IMR-90 (cell line): ENCODE data around the gene ISG20. TPM values are rescaled to one million over a fixed set of nuclear protein-coding genes. Genes with fewer than 3 reads are reported as not detected.

Source experiments
- ATAC-seq: fragments of 200-7000 bp; cut with Tn5 transposase; 2 replicates; pipeline ENCODE4 v1.9.1; 2020; ENCODE audit warnings: low read depth, mild to moderate bottlenecking, moderate library complexity
- BruUV-seq: library from RNA; stranded (reverse); fragments of 400-500 nt; replicated peaks from 2 replicates; lab custom pipeline; 2021; lab: Mats Ljungman, UMichigan
- CTCF ChIA-PET: fragments of 300-600 bp; formaldehyde crosslinking; extraction: SDS; loops from one replicate; lab custom pipeline; 2021; ENCODE audit warnings: antibody characterized with exemption; lab: Yijun Ruan, JAX
- POLR2A ChIA-PET: fragments of 300-600 bp; sonication (Branson Sonifier 250); formaldehyde crosslinking; loops from one replicate; lab custom pipeline; 2022; ENCODE audit warnings: antibody characterized with exemption; ENCODE audit not compliant: unreplicated experiment; lab: Charles Lee
- DNase-seq: peaks from one replicate; pipeline ENCODE4 v3.0.0; 2013
- H2AFZ ChIP-seq: replicated peaks from 2 replicates; pipeline ENCODE3; 2013; ENCODE audit warnings: low read length, mild to moderate bottlenecking; ENCODE audit not compliant: poor library complexity
- H2AK5ac ChIP-seq: 2 replicates; pipeline ENCODE4 v1.6.1; 2013; ENCODE audit warnings: low read depth, low read length, inconsistent platforms
- H2AK9ac ChIP-seq: replicated peaks from 2 replicates; pipeline ENCODE3; 2013; ENCODE audit warnings: mild to moderate bottlenecking, low read depth, low read length, moderate library complexity; ENCODE audit not compliant: poor library complexity
- H2BK120ac ChIP-seq: 2 replicates; pipeline ENCODE4 v1.6.1; 2013; ENCODE audit warnings: low read depth, low read length, inconsistent platforms
- H2BK15ac ChIP-seq: 3 replicates; pipeline ENCODE4 v1.6.1; 2013; ENCODE audit warnings: low read depth, low read length, inconsistent platforms
- H2BK20ac ChIP-seq: 2 replicates; pipeline ENCODE4 v1.6.1; 2013; ENCODE audit warnings: low read depth, mild to moderate bottlenecking, inconsistent platforms, low read length, moderate library complexity
- H2BK5ac ChIP-seq: 2 replicates; pipeline ENCODE4 v1.6.1; 2013; ENCODE audit warnings: mild to moderate bottlenecking, low read depth, low read length, inconsistent platforms; ENCODE audit not compliant: poor library complexity, severe bottlenecking
- H3K14ac ChIP-seq: replicated peaks from 2 replicates; pipeline ENCODE4 v1.6.1; 2013; ENCODE audit warnings: low read depth, low read length, inconsistent platforms
- H3K18ac ChIP-seq: 2 replicates; pipeline ENCODE4 v1.6.1; 2013; ENCODE audit warnings: low read depth, low read length, control low read depth
- H3K23ac ChIP-seq: 2 replicates; pipeline ENCODE4 v1.6.1; 2013; ENCODE audit warnings: low read depth, low read length, inconsistent platforms
- H3K27ac ChIP-seq: 2 replicates; pipeline ENCODE4 v1.5.1; 2013; ENCODE audit warnings: mild to moderate bottlenecking, control low read depth, low read length; ENCODE audit not compliant: insufficient read depth
- H3K27me3 ChIP-seq: 2 replicates; pipeline ENCODE4 v1.6.1; 2013; ENCODE audit warnings: low read length; ENCODE audit not compliant: control insufficient read depth, insufficient read depth
- H3K36me3 ChIP-seq: 2 replicates; pipeline ENCODE4 v1.6.1; 2013; ENCODE audit warnings: low read length, mixed read lengths; ENCODE audit not compliant: control insufficient read depth, insufficient read depth
- H3K4ac ChIP-seq: 2 replicates; pipeline ENCODE4 v1.6.1; 2013; ENCODE audit warnings: low read depth, low read length, inconsistent platforms
- H3K4me1 ChIP-seq: 2 replicates; pipeline ENCODE4 v1.6.1; 2013; ENCODE audit warnings: low read length, mixed read lengths; ENCODE audit not compliant: control insufficient read depth, insufficient read depth
- H3K4me2 ChIP-seq: 2 replicates; pipeline ENCODE4 v1.6.1; 2013; ENCODE audit warnings: low read depth, mild to moderate bottlenecking, control low read depth, low read length, moderate library complexity
- H3K4me3 ChIP-seq: 2 replicates; pipeline ENCODE4 v1.5.1; 2013; ENCODE audit warnings: low read depth, mild to moderate bottlenecking, control low read depth, low read length, moderate library complexity; ENCODE audit not compliant: insufficient read depth
- H3K56ac ChIP-seq: 2 replicates; pipeline ENCODE4 v1.6.1; 2013; ENCODE audit warnings: low read length, inconsistent platforms; ENCODE audit not compliant: insufficient read depth; ENCODE audit errors: extremely low read depth
- H3K79me1 ChIP-seq, 2 experiments: 2 replicates each; pipeline ENCODE4 v1.6.1; 2013; ENCODE audit warnings: low read length in 2 of 2, inconsistent platforms in 1 of 2, low read depth in 1 of 2
- H3K9ac ChIP-seq: 2 replicates; pipeline ENCODE4 v1.6.1; 2013; ENCODE audit warnings: low read depth, low read length, control low read depth
- H3K9me1 ChIP-seq: 2 replicates; pipeline ENCODE4 v1.6.1; 2013; ENCODE audit warnings: low read length, inconsistent platforms; ENCODE audit not compliant: insufficient read depth
- H3K9me3 ChIP-seq: 2 replicates; pipeline ENCODE4 v1.6.1; 2013; ENCODE audit warnings: low read length; ENCODE audit not compliant: control insufficient read depth, insufficient read depth
- H4K20me1 ChIP-seq: 2 replicates; pipeline ENCODE4 v1.6.1; 2013; ENCODE audit warnings: low read length, inconsistent platforms; ENCODE audit not compliant: insufficient read depth
- H4K5ac ChIP-seq: 2 replicates; pipeline ENCODE4 v1.6.1; 2013; ENCODE audit warnings: mild to moderate bottlenecking, low read depth, low read length, control low read depth
- H4K8ac ChIP-seq, 2 experiments: 2 replicates each; pipeline ENCODE4 v1.6.1; 2013; ENCODE audit warnings: low read depth in 2 of 2, low read length in 2 of 2, control low read depth in 1 of 2, inconsistent platforms in 1 of 2
- H4K91ac ChIP-seq: 2 replicates; pipeline ENCODE4 v1.6.1; 2013; ENCODE audit warnings: low read depth, low read length, inconsistent platforms; ENCODE audit not compliant: insufficient read depth
- BHLHE40 ChIP-seq: fragments of 150-350 bp; IDR thresholded peaks from 2 replicates; pipeline ENCODE4 v1.6.1; 2016; ENCODE audit warnings: mild to moderate bottlenecking, low read depth, low read length
- CEBPB ChIP-seq: IDR thresholded peaks from 2 replicates; pipeline ENCODE4 v1.6.1; 2012; ENCODE audit warnings: low read depth, low read length, improper control_type of control experiment
- CHD1 ChIP-seq: IDR thresholded peaks from 2 replicates; pipeline ENCODE4 v1.6.1; 2012; ENCODE audit warnings: low read depth, low read length, improper control_type of control experiment
- CTCF ChIP-seq: conservative IDR thresholded peaks from 2 replicates; pipeline ENCODE4 v1.5.1; 2012; ENCODE audit warnings: mild to moderate bottlenecking, low read depth, low read length, improper control_type of control experiment
- ELK1 ChIP-seq: fragments of 150-350 bp; IDR thresholded peaks from 2 replicates; pipeline ENCODE4 v1.6.1; 2016; ENCODE audit warnings: low read depth, mild to moderate bottlenecking, low read length, moderate library complexity, borderline replicate concordance
- FOS ChIP-seq: fragments of 150-350 bp; IDR thresholded peaks from 2 replicates; pipeline ENCODE4 v1.6.1; 2016; ENCODE audit warnings: low read depth, low read length
- MAFK ChIP-seq: IDR thresholded peaks from 2 replicates; pipeline ENCODE4 v1.6.1; 2012; ENCODE audit warnings: low read depth, low read length, improper control_type of control experiment
- MAZ ChIP-seq: IDR thresholded peaks from 2 replicates; pipeline ENCODE4 v1.6.1; 2012; ENCODE audit warnings: low read depth, mild to moderate bottlenecking, low read length, improper control_type of control experiment, moderate library complexity, borderline replicate concordance
- MXI1 ChIP-seq: IDR thresholded peaks from 2 replicates; pipeline ENCODE4 v1.6.1; 2012; ENCODE audit warnings: low read depth, mild to moderate bottlenecking, low read length, moderate library complexity, borderline replicate concordance
- NFE2L2 ChIP-seq: fragments of 150-350 bp; IDR thresholded peaks from 2 replicates; pipeline ENCODE4 v1.6.1; 2016; ENCODE audit warnings: low read depth, mild to moderate bottlenecking, low read length
- POLR2A ChIP-seq: IDR thresholded peaks from 2 replicates; pipeline ENCODE4 v1.6.1; 2012; ENCODE audit warnings: mild to moderate bottlenecking, low read depth, low read length
- RAD21 ChIP-seq: IDR thresholded peaks from 2 replicates; pipeline ENCODE4 v1.6.1; 2012; ENCODE audit warnings: low read length, improper control_type of control experiment
- RCOR1 ChIP-seq: IDR thresholded peaks from 2 replicates; pipeline ENCODE4 v1.6.1; 2012; ENCODE audit warnings: mild to moderate bottlenecking, low read length, improper control_type of control experiment; ENCODE audit not compliant: insufficient replicate concordance
- RFX5 ChIP-seq: IDR thresholded peaks from 2 replicates; pipeline ENCODE4 v1.8.0; 2012; ENCODE audit warnings: low read depth, mild to moderate bottlenecking, low read length, moderate library complexity
- SMC3 ChIP-seq: fragments of 150-350 bp; IDR thresholded peaks from 2 replicates; pipeline ENCODE4 v1.6.1; 2016; ENCODE audit warnings: low read depth, mild to moderate bottlenecking, antibody characterized with exemption, low read length, moderate library complexity
- USF2 ChIP-seq: fragments of 150-350 bp; IDR thresholded peaks from 2 replicates; pipeline ENCODE4 v1.6.1; 2017; ENCODE audit warnings: mild to moderate bottlenecking, antibody characterized with exemption, low read length, low read depth
- dilution Hi-C: fragments of 300-500 bp; cut with HindIII; formaldehyde crosslinking; loops from one replicate; pipeline ENCODE4 v1.14.3; 2018; ENCODE audit warnings: low sequenced_read_pairs; ENCODE audit not compliant: unreplicated experiment
- in situ Hi-C: fragments of 300-500 bp; cut with MboI; formaldehyde crosslinking; loops from 3 replicates; pipeline ENCODE4 v1.14.3; 2019; ENCODE audit warnings: low sequenced_read_pairs, inconsistent platforms, mixed read lengths
- intact Hi-C: fragments of 100-400 bp; cut with micrococcal nuclease; formaldehyde crosslinking; loops from 2 replicates; pipeline ENCODE4 v1.10.0; 2022
- polyA plus RNA-seq, 3 experiments: library from polyadenylated mRNA; depleted of rRNA; stranded (reverse); fragments of >200 nt; gene quantifications; 2 replicates each; pipeline ENCODE4 v1.2.3, GENCODE V29; 2012; ENCODE audit warnings: low replicate concordance in 1 of 3
- total RNA-seq: library from RNA; depleted of rRNA; stranded (reverse); fragments of >200 nt; gene quantifications from 2 replicates; pipeline ENCODE4 v1.2.3, GENCODE V29; 2012

Gene ISG20
- total and polyA plus RNA-seq, 2 of the 4 experiments (the other 2 are of a cell fraction), result 0.72 to 1.2 TPM

GRCh38 chr15:88591384-88591783 lies 47.4 kb upstream of the ISG20 start:
- Histone ChIP-seq H4K20me1 (no peaks in the 10 kb centered on the region), H3K9me1 (no peaks in the 10 kb centered on the region)
- CTCF ChIA-PET, result no interaction called here

More at GRCh38 chr15:88591384-88591783, 47.4 kb upstream of the ISG20 start:
- dilution Hi-C loops (no loop called here), intact Hi-C loops (no loop called here), in situ Hi-C loops (no loop called here)
- H2AK5ac ChIP-seq, result no peak overlapping the region
- H3K9ac ChIP-seq, result no peak overlapping the region
- no peak overlapping the region for H3K4ac ChIP-seq
- H3K23ac ChIP-seq, result no peak overlapping the region
- no TSS peak for BruUV-seq
- no peaks in the 10 kb centered on the region for H3K27me3 ChIP-seq
- no peaks in the 10 kb centered on the region for H3K9me3 ChIP-seq
- no peaks in the 10 kb centered on the region for H3K36me3 ChIP-seq
- no peak overlapping the region for H3K27ac ChIP-seq
- no peak overlapping the region for H3K4me3 ChIP-seq
- no peak overlapping the region for H2BK15ac ChIP-seq
- no peak overlapping the region for H2BK120ac ChIP-seq
- no peak overlapping the region for H2AK9ac ChIP-seq
- no peak overlapping the region for H2BK20ac ChIP-seq
- H4K91ac ChIP-seq, result no peak overlapping the region
- H3K14ac ChIP-seq, result no peak overlapping the region
- H2BK5ac ChIP-seq, result no peak overlapping the region
- no peak overlapping the region for H3K56ac ChIP-seq
- no peaks in the 10 kb centered on the region for H3K79me1 ChIP-seq
- no peak overlapping the region for H4K5ac ChIP-seq
- H2AFZ ChIP-seq, result no peak overlapping the region
- no peak for DNase-seq
- H3K4me2 ChIP-seq, result no peak overlapping the region
- ATAC-seq, result no peak
- H4K8ac ChIP-seq, result no peak overlapping the region
- POLR2A ChIA-PET, result no interaction called here
- H3K18ac ChIP-seq, result no peak overlapping the region
- no peak for TF ChIP-seq CTCF
- TF ChIP-seq RCOR1, result no peak
- TF ChIP-seq FOS, result no peak
- TF ChIP-seq CEBPB, result no peak
- TF ChIP-seq MXI1, result no peak
- no peak for TF ChIP-seq RFX5
- no peak for TF ChIP-seq ELK1
- TF ChIP-seq POLR2A, result no peak
- no peak for TF ChIP-seq NFE2L2
- TF ChIP-seq MAZ, result no peak
- TF ChIP-seq BHLHE40, result no peak
- TF ChIP-seq RAD21, result no peak
- TF ChIP-seq CHD1, result no peak
- no peak for TF ChIP-seq USF2
- TF ChIP-seq SMC3, result no peak
- TF ChIP-seq MAFK, result no peak
- no peaks in the 10 kb centered on the region for H3K4me1 ChIP-seq
